Measurements from ENCODE around the gene SIRT6. TPM values are rescaled to one million over a fixed set of nuclear protein-coding genes. Genes with fewer than 3 reads are reported as not detected.

The SIRT6 gene
- total and polyA plus RNA-seq, 9 of the 15 experiments (the other 6 are each of a cell fraction or from before 2014, with no cell fraction given), result 1.4 to 41.1 (median 10.2) TPM

GRCh38 chr19:4152241-4152998 lies 29.9 kb downstream of the SIRT6 start:
- H3K9ac ChIP-seq (ENCODE audit: insufficient read depth in 1 of 2, low read depth in 2 of 2, low read length in 2 of 2), result no peak overlapping the region
- H3K4me1 ChIP-seq (replicated peaks in 1 of 2; ENCODE audit: control insufficient read depth in 2 of 2, insufficient read depth in 2 of 2, low read length in 2 of 2), result peaks cover 2 to 21% of the 10 kb centered on the region in 2 experiments; a peak in 3 of 5 replicates
- H4K20me1 ChIP-seq (replicated peaks; ENCODE audit: control insufficient read depth, insufficient read depth, low read length), result no peaks in the 10 kb centered on the region
- peaks cover 11 to 23% of the 10 kb centered on the region in 2 experiments; a peak in 4 of 5 replicates for H3K27me3 ChIP-seq (ENCODE audit: control insufficient read depth in 2 of 2, insufficient read depth in 2 of 2, low read length in 2 of 2)
- no peaks in the 10 kb centered on the region for H3K9me3 ChIP-seq (replicated peaks; ENCODE audit: control insufficient read depth, insufficient read depth, low read depth, low read length)
- H3K9me1 ChIP-seq (ENCODE audit: control insufficient read depth, insufficient read depth, low read length), result no peaks in the 10 kb centered on the region
- intact Hi-C loops (cut with micrococcal nuclease) (no loop called here), in situ Hi-C loops (cut with MboI) (no loop called here)
- 52% methylated on average over 10 of the region's 10 CpGs for WGBS (ENCODE audit: insufficient coverage, low coverage, missing lambda C conversion rate)
- FAIRE-seq, result no peak
- POLR2A ChIA-PET, result no interaction called here
- no peaks in the 10 kb centered on the region for H3K79me2 ChIP-seq (ENCODE audit: control insufficient read depth, insufficient read depth, low read length)
- peak; percentile 96 for TF ChIP-seq ZNF121 (CRISPR knock-in tag; conservative IDR thresholded peaks at IDR 0.05)
- no peak for TF ChIP-seq ZNF764 (CRISPR knock-in tag; IDR thresholded peaks at IDR 0.05; ENCODE audit: low read depth)
- TF ChIP-seq THRAP3 (IDR thresholded peaks at IDR 0.05; ENCODE audit: borderline replicate concordance), result no peak
- TF ChIP-seq, protein P1, sequence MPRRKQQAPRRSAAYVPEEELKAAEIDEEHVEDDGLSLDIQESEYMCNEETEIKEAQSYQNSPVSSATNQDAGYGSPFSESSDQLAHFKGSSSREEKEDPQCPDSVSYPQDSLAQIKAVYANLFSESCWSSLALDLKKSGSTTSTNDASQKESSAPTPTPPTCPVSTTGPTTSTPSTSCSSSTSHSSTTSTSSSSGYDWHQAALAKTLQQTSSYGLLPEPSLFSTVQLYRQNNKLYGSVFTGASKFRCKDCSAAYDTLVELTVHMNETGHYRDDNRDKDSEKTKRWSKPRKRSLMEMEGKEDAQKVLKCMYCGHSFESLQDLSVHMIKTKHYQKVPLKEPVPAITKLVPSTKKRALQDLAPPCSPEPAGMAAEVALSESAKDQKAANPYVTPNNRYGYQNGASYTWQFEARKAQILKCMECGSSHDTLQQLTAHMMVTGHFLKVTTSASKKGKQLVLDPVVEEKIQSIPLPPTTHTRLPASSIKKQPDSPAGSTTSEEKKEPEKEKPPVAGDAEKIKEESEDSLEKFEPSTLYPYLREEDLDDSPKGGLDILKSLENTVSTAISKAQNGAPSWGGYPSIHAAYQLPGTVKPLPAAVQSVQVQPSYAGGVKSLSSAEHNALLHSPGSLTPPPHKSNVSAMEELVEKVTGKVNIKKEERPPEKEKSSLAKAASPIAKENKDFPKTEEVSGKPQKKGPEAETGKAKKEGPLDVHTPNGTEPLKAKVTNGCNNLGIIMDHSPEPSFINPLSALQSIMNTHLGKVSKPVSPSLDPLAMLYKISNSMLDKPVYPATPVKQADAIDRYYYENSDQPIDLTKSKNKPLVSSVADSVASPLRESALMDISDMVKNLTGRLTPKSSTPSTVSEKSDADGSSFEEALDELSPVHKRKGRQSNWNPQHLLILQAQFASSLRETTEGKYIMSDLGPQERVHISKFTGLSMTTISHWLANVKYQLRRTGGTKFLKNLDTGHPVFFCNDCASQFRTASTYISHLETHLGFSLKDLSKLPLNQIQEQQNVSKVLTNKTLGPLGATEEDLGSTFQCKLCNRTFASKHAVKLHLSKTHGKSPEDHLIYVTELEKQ (CRISPR knock-in tag; IDR thresholded peaks at IDR 0.05), result no peak
- TF ChIP-seq ZNF707 (CRISPR knock-in tag; conservative IDR thresholded peaks at IDR 0.05), result no peak
- no peak for TF ChIP-seq MED1 (CRISPR knock-in tag; IDR thresholded peaks at IDR 0.05; ENCODE audit: borderline replicate concordance)
- peak; percentile 41 for TF ChIP-seq BCOR (IDR thresholded peaks at IDR 0.05)
- TF ChIP-seq, protein P2, sequence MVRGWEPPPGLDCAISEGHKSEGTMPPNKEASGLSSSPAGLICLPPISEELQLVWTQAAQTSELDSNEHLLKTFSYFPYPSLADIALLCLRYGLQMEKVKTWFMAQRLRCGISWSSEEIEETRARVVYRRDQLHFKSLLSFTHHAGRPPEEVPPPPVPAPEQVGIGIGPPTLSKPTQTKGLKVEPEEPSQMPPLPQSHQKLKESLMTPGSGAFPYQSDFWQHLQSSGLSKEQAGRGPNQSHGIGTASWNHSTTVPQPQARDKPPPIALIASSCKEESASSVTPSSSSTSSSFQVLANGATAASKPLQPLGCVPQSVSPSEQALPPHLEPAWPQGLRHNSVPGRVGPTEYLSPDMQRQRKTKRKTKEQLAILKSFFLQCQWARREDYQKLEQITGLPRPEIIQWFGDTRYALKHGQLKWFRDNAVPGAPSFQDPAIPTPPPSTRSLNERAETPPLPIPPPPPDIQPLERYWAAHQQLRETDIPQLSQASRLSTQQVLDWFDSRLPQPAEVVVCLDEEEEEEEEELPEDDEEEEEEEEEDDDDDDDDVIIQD (CRISPR knock-in tag; IDR thresholded peaks at IDR 0.05), result no peak
- no peak for TF ChIP-seq NR3C1 (CRISPR knock-in tag; IDR thresholded peaks at IDR 0.05)
- no TSS peak for BruUV-seq (replicated peaks)
- no peak overlapping the region for H3K4me2 ChIP-seq (ENCODE audit: insufficient read depth, low read length)
- no peak overlapping the region for H3K27ac ChIP-seq (ENCODE audit: extremely low read depth, low read depth, low read length)
- H3K36me3 ChIP-seq (ENCODE audit: control insufficient read depth, insufficient read depth, low read length), result no peaks in the 10 kb centered on the region
- no peak overlapping the region for H2AFZ ChIP-seq (ENCODE audit: low read depth, low read length)
- no peak for ATAC-seq
- no peak overlapping the region for H3K4me3 ChIP-seq
- no peak for DNase-seq (ENCODE audit: extremely low read depth in 1 of 4, low spot score in 3 of 4)
- CTCF ChIA-PET (ENCODE audit: low intra/inter-chr PET ratio), result no interaction called here

Data from K562 (cell line).